Hepatocyte (in vitro differentiated cells): ENCODE measurements around the gene COP1. TPM values are rescaled to one million over a fixed set of nuclear protein-coding genes. Genes with fewer than 3 reads are reported as not detected.
"Not testable (repeated sequence)": the region's sequence is repeated elsewhere in the genome, so short reads cannot be mapped to it uniquely, and the experiment has no call there.

ENCODE experiments used
- DNase-seq: peaks from one replicate; pipeline ENCODE4 v3.0.0-alpha.2; 2016; ENCODE audit warnings: low spot score
- H2AFZ ChIP-seq: fragments of 200-600 bp; sonication (generic); 2 replicates; pipeline ENCODE4 v1.6.0; 2016; ENCODE audit warnings: antibody characterized with exemption, mild to moderate bottlenecking
- H3K27ac ChIP-seq: fragments of 200-600 bp; sonication (generic); 2 replicates; pipeline ENCODE4 v1.5.1; 2016; ENCODE audit warnings: mild to moderate bottlenecking
- H3K27me3 ChIP-seq: fragments of 200-600 bp; sonication (generic); 2 replicates; pipeline ENCODE4 v1.6.1; 2016
- H3K36me3 ChIP-seq: fragments of 200-600 bp; sonication (generic); replicated peaks from 2 replicates; pipeline ENCODE4 v1.5.1; 2016; ENCODE audit warnings: low read depth; ENCODE audit not compliant: insufficient read depth
- H3K4me1 ChIP-seq: fragments of 200-600 bp; sonication (generic); 2 replicates; pipeline ENCODE4 v1.5.1; 2016; ENCODE audit warnings: mild to moderate bottlenecking, moderate library complexity; ENCODE audit not compliant: insufficient read depth
- H3K4me2 ChIP-seq: fragments of 200-600 bp; sonication (generic); 2 replicates; pipeline ENCODE4 v1.6.0; 2016
- H3K4me3 ChIP-seq: fragments of 200-600 bp; sonication (generic); 2 replicates; pipeline ENCODE4 v1.5.1; 2016; ENCODE audit warnings: mild to moderate bottlenecking
- H3K79me2 ChIP-seq: fragments of 200-600 bp; sonication (generic); 2 replicates; pipeline ENCODE4 v1.6.0; 2017; ENCODE audit warnings: mild to moderate bottlenecking
- H3K9me2 ChIP-seq: fragments of 200-600 bp; sonication (generic); replicated peaks from 2 replicates; pipeline ENCODE4 v1.6.0; 2017; ENCODE audit warnings: mild to moderate bottlenecking; ENCODE audit not compliant: insufficient read depth
- H3K9me3 ChIP-seq: fragments of 200-600 bp; sonication (generic); 2 replicates; pipeline ENCODE4 v1.5.1; 2016; ENCODE audit warnings: low read depth, mild to moderate bottlenecking
- H4K20me1 ChIP-seq: fragments of 200-600 bp; sonication (generic); 2 replicates; pipeline ENCODE4 v1.6.0; 2016; ENCODE audit warnings: mild to moderate bottlenecking; ENCODE audit not compliant: insufficient read depth, poor library complexity, severe bottlenecking
- CTCF ChIP-seq: fragments of 200-600 bp; sonication (generic); IDR thresholded peaks from 2 replicates; pipeline ENCODE4 v1.5.1; 2016; ENCODE audit warnings: antibody characterized with exemption, mild to moderate bottlenecking; ENCODE audit not compliant: poor library complexity
- EZH2 ChIP-seq: fragments of 200-600 bp; sonication (generic); IDR thresholded peaks from 2 replicates; pipeline ENCODE4 v1.6.1; 2016; ENCODE audit warnings: antibody characterized with exemption, mild to moderate bottlenecking, borderline replicate concordance
- EZH2phosphoT487 ChIP-seq: fragments of 200-600 bp; sonication (generic); IDR thresholded peaks from one replicate; pipeline ENCODE4 v1.6.1; 2018; ENCODE audit warnings: antibody characterized with exemption, mild to moderate bottlenecking, low read depth, moderate library complexity; ENCODE audit not compliant: unreplicated experiment, severe bottlenecking
- WGBS: methylation state at CpG from one replicate; pipeline ENCODE4 v1.1.6; 2016; ENCODE audit warnings: low lambda C conversion rate; ENCODE audit errors: missing lambda C conversion rate; 5-methylcytosine and 5-hydroxymethylcytosine counted together
- polyA plus RNA-seq: library from polyadenylated mRNA; unstranded; fragments of >200 nt; fragmentation: Nextera tagmentation; extraction: Ambion mirVana; gene quantifications from 2 replicates; pipeline ENCODE4 v1.2.1, GENCODE V29; 2016
- total RNA-seq: library from RNA; depleted of rRNA; stranded (reverse); fragments of >200 nt; gene quantifications from 2 replicates; pipeline ENCODE4 v1.2.3, GENCODE V29; 2014

Gene COP1
- total and polyA plus RNA-seq, 2 experiments from 2014 or later = 63.0 to 65.9 TPM

- H3K36me3 ChIP-seq = no peaks in the 10 kb centered on the region
- no peaks in the 10 kb centered on the region for H3K79me2 ChIP-seq
- no peaks in the 10 kb centered on the region for H3K4me1 ChIP-seq
- no peak overlapping the region for H3K4me3 ChIP-seq
- no peak overlapping the region for H3K27ac ChIP-seq
- H4K20me1 ChIP-seq = no peaks in the 10 kb centered on the region
- no peak for DNase-seq
- 88% methylated on average over 2 of the region's 2 CpGs for WGBS
- H2AFZ ChIP-seq = no peak overlapping the region
- H3K4me2 ChIP-seq = no peak overlapping the region
- H3K27me3 ChIP-seq = no peaks in the 10 kb centered on the region
- H3K9me2 ChIP-seq = no peaks in the 10 kb centered on the region
- H3K9me3 ChIP-seq = no peaks in the 10 kb centered on the region
- TF ChIP-seq EZH2phosphoT487 = no peak
- no peak for TF ChIP-seq EZH2
- no peak for TF ChIP-seq CTCF
These were observed 36.7 kb upstream of the COP1 start for GRCh38 chr1:176243746-176244145.

GRCh38 chr1:176241385-176242015 lies 34.4 kb upstream of the COP1 start:
- H3K79me2 ChIP-seq = no peaks in the 10 kb centered on the region
- no peaks in the 10 kb centered on the region for H3K9me2 ChIP-seq
- no peaks in the 10 kb centered on the region for H3K36me3 ChIP-seq
- no peaks in the 10 kb centered on the region for H3K4me1 ChIP-seq
- no peak overlapping the region for H3K27ac ChIP-seq
- no peaks in the 10 kb centered on the region for H4K20me1 ChIP-seq
- peak; percentile 24 for DNase-seq
- no peaks in the 10 kb centered on the region for H3K27me3 ChIP-seq
- no peak overlapping the region for H3K4me3 ChIP-seq
- TF ChIP-seq EZH2phosphoT487 = no peak
- TF ChIP-seq CTCF = no peak
- no peak for TF ChIP-seq EZH2
- H3K9me3 ChIP-seq = no peaks in the 10 kb centered on the region
- 67% methylated on average over 2 of the region's 2 CpGs for WGBS
- H2AFZ ChIP-seq = no peak overlapping the region
- H3K4me2 ChIP-seq = no peak overlapping the region

- 97% methylated on average over 3 of the region's 3 CpGs for WGBS
- not testable (repeated sequence) for DNase-seq, H3K4me1 ChIP-seq, H3K27ac ChIP-seq, H2AFZ ChIP-seq, H4K20me1 ChIP-seq, H3K36me3 ChIP-seq, H3K27me3 ChIP-seq, H3K4me2 ChIP-seq, H3K4me3 ChIP-seq, H3K9me2 ChIP-seq, H3K79me2 ChIP-seq, H3K9me3 ChIP-seq
These were observed 26.6 kb upstream of the COP1 start for GRCh38 chr1:176233657-176234056.

GRCh38 chr1:176227579-176227978 lies 20.5 kb upstream of the COP1 start:
- H3K27ac ChIP-seq = no peak overlapping the region
- H3K4me3 ChIP-seq = no peak overlapping the region
- H2AFZ ChIP-seq = peak overlapping the region; percentile 5
- H3K4me2 ChIP-seq = peak overlapping the region; percentile 33
- WGBS = 52% methylated on average over 3 of the region's 3 CpGs
- H3K79me2 ChIP-seq = no peaks in the 10 kb centered on the region
- H3K9me2 ChIP-seq = no peaks in the 10 kb centered on the region
- H4K20me1 ChIP-seq = no peaks in the 10 kb centered on the region
- no peaks in the 10 kb centered on the region for H3K36me3 ChIP-seq
- no peak for TF ChIP-seq EZH2phosphoT487
- TF ChIP-seq EZH2 = no peak
- no peak for TF ChIP-seq CTCF
- no peak for DNase-seq
- no peaks in the 10 kb centered on the region for H3K4me1 ChIP-seq
- H3K27me3 ChIP-seq = no peaks in the 10 kb centered on the region
- H3K9me3 ChIP-seq = no peaks in the 10 kb centered on the region
